ENCODE measurements around the gene PANX1. TPM values are rescaled to one million over a fixed set of nuclear protein-coding genes. Genes with fewer than 3 reads are reported as not detected.

Gene PANX1
- polyA plus RNA-seq, 1 of the 3 experiments (the other 2 are of a cell fraction): 11.1 TPM

DNA sequence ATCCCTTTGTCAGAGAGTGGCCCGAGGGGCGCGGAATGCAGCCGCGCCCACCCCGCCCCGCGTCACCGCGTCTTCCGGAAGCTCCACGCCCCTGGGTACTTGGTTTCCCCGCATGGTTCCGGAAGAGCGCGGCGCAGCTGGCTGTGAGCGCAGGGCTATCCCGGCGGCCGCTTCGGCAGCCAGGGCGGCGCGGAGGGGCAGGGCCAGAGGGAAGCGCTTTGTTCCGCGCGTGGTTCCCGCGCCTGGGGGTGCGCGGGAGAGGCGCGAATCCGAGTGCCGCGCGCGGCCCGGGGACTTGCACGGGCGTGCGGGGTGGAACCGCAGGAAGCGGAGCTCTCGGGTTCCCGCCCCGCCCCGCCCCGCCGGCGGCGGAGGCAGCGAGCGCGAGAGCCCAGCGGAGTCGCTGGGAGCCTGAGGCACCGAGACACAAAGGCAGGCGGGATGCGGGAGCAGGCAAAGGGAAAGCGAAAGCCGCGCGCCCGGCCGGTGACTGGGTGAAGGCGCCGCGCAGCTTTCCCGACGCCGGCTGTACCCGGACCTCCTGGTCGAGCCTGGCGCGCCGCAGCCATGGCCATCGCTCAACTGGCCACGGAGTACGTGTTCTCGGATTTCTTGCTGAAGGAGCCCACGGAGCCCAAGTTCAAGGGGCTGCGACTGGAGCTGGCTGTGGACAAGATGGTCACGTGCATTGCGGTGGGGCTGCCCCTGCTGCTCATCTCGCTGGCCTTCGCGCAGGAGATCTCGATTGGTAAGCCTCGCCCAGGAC, at the start of gene PANX1 (continued):
- TF ChIP-seq, protein P1, sequence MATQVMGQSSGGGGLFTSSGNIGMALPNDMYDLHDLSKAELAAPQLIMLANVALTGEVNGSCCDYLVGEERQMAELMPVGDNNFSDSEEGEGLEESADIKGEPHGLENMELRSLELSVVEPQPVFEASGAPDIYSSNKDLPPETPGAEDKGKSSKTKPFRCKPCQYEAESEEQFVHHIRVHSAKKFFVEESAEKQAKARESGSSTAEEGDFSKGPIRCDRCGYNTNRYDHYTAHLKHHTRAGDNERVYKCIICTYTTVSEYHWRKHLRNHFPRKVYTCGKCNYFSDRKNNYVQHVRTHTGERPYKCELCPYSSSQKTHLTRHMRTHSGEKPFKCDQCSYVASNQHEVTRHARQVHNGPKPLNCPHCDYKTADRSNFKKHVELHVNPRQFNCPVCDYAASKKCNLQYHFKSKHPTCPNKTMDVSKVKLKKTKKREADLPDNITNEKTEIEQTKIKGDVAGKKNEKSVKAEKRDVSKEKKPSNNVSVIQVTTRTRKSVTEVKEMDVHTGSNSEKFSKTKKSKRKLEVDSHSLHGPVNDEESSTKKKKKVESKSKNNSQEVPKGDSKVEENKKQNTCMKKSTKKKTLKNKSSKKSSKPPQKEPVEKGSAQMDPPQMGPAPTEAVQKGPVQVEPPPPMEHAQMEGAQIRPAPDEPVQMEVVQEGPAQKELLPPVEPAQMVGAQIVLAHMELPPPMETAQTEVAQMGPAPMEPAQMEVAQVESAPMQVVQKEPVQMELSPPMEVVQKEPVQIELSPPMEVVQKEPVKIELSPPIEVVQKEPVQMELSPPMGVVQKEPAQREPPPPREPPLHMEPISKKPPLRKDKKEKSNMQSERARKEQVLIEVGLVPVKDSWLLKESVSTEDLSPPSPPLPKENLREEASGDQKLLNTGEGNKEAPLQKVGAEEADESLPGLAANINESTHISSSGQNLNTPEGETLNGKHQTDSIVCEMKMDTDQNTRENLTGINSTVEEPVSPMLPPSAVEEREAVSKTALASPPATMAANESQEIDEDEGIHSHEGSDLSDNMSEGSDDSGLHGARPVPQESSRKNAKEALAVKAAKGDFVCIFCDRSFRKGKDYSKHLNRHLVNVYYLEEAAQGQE (IDR thresholded peaks at IDR 0.05; ENCODE audit: low read depth, low read length): no peak; the same call in 1 of the 2 replicates

DNA sequence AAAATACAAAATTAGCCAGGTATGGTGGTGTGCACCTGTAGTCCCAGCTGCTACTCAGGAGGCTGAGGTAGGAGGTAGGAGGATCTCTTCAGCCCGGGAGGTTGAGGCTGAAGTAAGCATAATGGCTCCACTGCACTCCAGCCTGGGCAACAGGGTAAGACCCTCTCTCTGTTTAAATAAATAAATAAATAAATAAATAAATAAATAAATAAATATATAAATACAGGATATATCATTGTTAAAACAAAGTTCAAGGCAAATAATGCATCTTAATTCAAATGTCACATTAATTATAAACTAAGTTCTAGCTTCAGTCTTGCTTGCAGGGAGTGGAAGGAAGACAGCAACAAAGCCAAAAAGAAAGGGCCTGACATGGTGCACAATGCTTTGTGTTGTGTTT, 44.5 kb upstream of the PANX1 start:
- Histone ChIP-seq H3K36me3 (replicated peaks in 1 of 2; ENCODE audit: control insufficient read depth in 1 of 2, insufficient read depth in 2 of 2, low read length in 1 of 2) (no peaks in the 10 kb centered on the region), H3F3A (replicated peaks; ENCODE audit: insufficient read depth) (no peaks in the 10 kb centered on the region), H3K9me3 (no peaks in the 10 kb centered on the region), H3K27me3 (ENCODE audit: insufficient read depth) (no peaks in the 10 kb centered on the region; the same call in 1 of the 2 replicates), H2AFZ (ENCODE audit: low read depth) (no peak overlapping the region), H3K4me3 (ENCODE audit: low read depth in 2 of 2, low read length in 1 of 2) (no peak overlapping the region), H3K9me2 (no peaks in the 10 kb centered on the region), H3K4me2 (no peak overlapping the region), H3K27ac (ENCODE audit: low read depth in 2 of 2, low read length in 1 of 2) (no peak overlapping the region), H4K20me1 (ENCODE audit: insufficient read depth) (no peaks in the 10 kb centered on the region), H3K9ac (no peak overlapping the region), H3K4me1 (ENCODE audit: control insufficient read depth in 1 of 2, insufficient read depth in 2 of 2, low read depth in 1 of 2, low read length in 1 of 2) (no peaks in the 10 kb centered on the region; a peak in 1 of 4 replicates), H3K79me2 (ENCODE audit: insufficient read depth) (no peaks in the 10 kb centered on the region)
- no peak for DNase-seq
- ChIA-PET POLR2A (no interaction called here), CTCF (no interaction called here)
- 47% methylated on average over 1 of the region's 1 CpG for WGBS (ENCODE audit: low lambda C conversion rate)
- TF ChIP-seq NRF1 (IDR thresholded peaks at IDR 0.05; ENCODE audit: low read depth, low read length): no peak
- no peak for TF ChIP-seq MXI1 (IDR thresholded peaks at IDR 0.05; ENCODE audit: low read depth, low read length)
- TF ChIP-seq, protein P2, sequence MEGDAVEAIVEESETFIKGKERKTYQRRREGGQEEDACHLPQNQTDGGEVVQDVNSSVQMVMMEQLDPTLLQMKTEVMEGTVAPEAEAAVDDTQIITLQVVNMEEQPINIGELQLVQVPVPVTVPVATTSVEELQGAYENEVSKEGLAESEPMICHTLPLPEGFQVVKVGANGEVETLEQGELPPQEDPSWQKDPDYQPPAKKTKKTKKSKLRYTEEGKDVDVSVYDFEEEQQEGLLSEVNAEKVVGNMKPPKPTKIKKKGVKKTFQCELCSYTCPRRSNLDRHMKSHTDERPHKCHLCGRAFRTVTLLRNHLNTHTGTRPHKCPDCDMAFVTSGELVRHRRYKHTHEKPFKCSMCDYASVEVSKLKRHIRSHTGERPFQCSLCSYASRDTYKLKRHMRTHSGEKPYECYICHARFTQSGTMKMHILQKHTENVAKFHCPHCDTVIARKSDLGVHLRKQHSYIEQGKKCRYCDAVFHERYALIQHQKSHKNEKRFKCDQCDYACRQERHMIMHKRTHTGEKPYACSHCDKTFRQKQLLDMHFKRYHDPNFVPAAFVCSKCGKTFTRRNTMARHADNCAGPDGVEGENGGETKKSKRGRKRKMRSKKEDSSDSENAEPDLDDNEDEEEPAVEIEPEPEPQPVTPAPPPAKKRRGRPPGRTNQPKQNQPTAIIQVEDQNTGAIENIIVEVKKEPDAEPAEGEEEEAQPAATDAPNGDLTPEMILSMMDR (IDR thresholded peaks at IDR 0.05): no peak
- TF ChIP-seq GABPA (IDR thresholded peaks at IDR 0.05; ENCODE audit: low read depth): no peak
- no peak for TF ChIP-seq FOSL2 (IDR thresholded peaks at IDR 0.05; ENCODE audit: borderline replicate concordance, low read depth)
- TF ChIP-seq, protein P3, sequence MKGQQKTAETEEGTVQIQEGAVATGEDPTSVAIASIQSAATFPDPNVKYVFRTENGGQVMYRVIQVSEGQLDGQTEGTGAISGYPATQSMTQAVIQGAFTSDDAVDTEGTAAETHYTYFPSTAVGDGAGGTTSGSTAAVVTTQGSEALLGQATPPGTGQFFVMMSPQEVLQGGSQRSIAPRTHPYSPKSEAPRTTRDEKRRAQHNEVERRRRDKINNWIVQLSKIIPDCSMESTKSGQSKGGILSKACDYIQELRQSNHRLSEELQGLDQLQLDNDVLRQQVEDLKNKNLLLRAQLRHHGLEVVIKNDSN (IDR thresholded peaks at IDR 0.05; ENCODE audit: borderline replicate concordance, low read depth): no peak
- no peak for TF ChIP-seq SIN3A (IDR thresholded peaks at IDR 0.05; ENCODE audit: borderline replicate concordance, low read depth, low read length)
- TF ChIP-seq TCF12 (IDR thresholded peaks at IDR 0.05): no peak
- TF ChIP-seq FOXM1 (IDR thresholded peaks at IDR 0.05; ENCODE audit: low read depth): no peak
- TF ChIP-seq RFX5 (IDR thresholded peaks at IDR 0.05; ENCODE audit: low read length): no peak
- TF ChIP-seq, protein P4, sequence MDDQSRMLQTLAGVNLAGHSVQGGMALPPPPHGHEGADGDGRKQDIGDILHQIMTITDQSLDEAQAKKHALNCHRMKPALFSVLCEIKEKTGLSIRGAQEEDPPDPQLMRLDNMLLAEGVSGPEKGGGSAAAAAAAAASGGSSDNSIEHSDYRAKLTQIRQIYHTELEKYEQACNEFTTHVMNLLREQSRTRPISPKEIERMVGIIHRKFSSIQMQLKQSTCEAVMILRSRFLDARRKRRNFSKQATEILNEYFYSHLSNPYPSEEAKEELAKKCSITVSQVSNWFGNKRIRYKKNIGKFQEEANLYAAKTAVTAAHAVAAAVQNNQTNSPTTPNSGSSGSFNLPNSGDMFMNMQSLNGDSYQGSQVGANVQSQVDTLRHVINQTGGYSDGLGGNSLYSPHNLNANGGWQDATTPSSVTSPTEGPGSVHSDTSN (IDR thresholded peaks at IDR 0.05): no peak
- TF ChIP-seq RAD21 (IDR thresholded peaks at IDR 0.05; ENCODE audit: low read length): no peak
- TF ChIP-seq SMC3 (IDR thresholded peaks at IDR 0.05; ENCODE audit: low read depth, low read length): no peak
